ENCODE results near the gene CARMIL1. TPM values are rescaled to one million over a fixed set of nuclear protein-coding genes. Genes with fewer than 3 reads are reported as not detected.

Gene CARMIL1
- total and polyA plus RNA-seq, 10 of the 15 experiments (the other 5 are each of a cell fraction or from before 2014, with no cell fraction given) = 6.4 to 18.1 (median 10.3) TPM

GRCh38 chr6:25613415-25613814 lies 334.2 kb downstream of the CARMIL1 start:
- H3K4me2 ChIP-seq (ENCODE audit: control insufficient read depth, insufficient read depth) = no peak overlapping the region
- no TSS peak for BruUV-seq (replicated peaks)
- H4K20me1 ChIP-seq (ENCODE audit: control insufficient read depth, insufficient read depth) = no peaks in the 10 kb centered on the region
- WGBS (ENCODE audit: insufficient coverage, insufficient replicate concordance, low lambda C conversion rate, missing lambda C conversion rate) = 94% methylated on average over 1 of the region's 1 CpG
- FAIRE-seq = no peak
- no peak overlapping the region for H2AFZ ChIP-seq (ENCODE audit: control insufficient read depth, low read depth, low read length)
- H3K27ac ChIP-seq (ENCODE audit: control insufficient read depth, insufficient read depth) = no peak overlapping the region
- no peaks in the 10 kb centered on the region for H3K4me1 ChIP-seq (ENCODE audit: control insufficient read depth, insufficient read depth, low read length)
- intact Hi-C loops (cut with micrococcal nuclease; ENCODE audit: unreplicated experiment) = no loop called here
- no peaks in the 10 kb centered on the region for H3K9me3 ChIP-seq (replicated peaks; ENCODE audit: control insufficient read depth, insufficient read depth, low read length)
- no peaks in the 10 kb centered on the region for H3K27me3 ChIP-seq (replicated peaks in 1 of 2; ENCODE audit: control insufficient read depth in 2 of 2, insufficient read depth in 2 of 2, low read length in 1 of 2)
- TF ChIP-seq TARDBP (IDR thresholded peaks at IDR 0.05; ENCODE audit: borderline replicate concordance) (no peak), NFIC (IDR thresholded peaks at IDR 0.05; ENCODE audit: low read depth, low read length) (no peak), POLR2AphosphoS2 (IDR thresholded peaks at IDR 0.05; ENCODE audit: low read depth, low read length) (no peak), ATF2 (IDR thresholded peaks at IDR 0.05; ENCODE audit: low read length) (no peak), FOXK2 (IDR thresholded peaks at IDR 0.05) (no peak), NR2C2 (IDR thresholded peaks at IDR 0.05; ENCODE audit: borderline replicate concordance, control insufficient read depth, insufficient read length, low read depth) (no peak), SRF (IDR thresholded peaks at IDR 0.05; ENCODE audit: low read depth in 2 of 2, low read length in 2 of 2) (no peak), CBFB (IDR thresholded peaks at IDR 0.05; ENCODE audit: low read depth) (no peak), BACH1 (IDR thresholded peaks at IDR 0.05; ENCODE audit: borderline replicate concordance) (no peak), ASH2L (IDR thresholded peaks at IDR 0.05; ENCODE audit: borderline replicate concordance, low read depth) (no peak), MXI1 (IDR thresholded peaks at IDR 0.05; ENCODE audit: low read depth, low read length) (no peak), RFX5 (IDR thresholded peaks at IDR 0.05; ENCODE audit: low read depth, low read length) (no peak)
- TF ChIP-seq, protein P1, sequence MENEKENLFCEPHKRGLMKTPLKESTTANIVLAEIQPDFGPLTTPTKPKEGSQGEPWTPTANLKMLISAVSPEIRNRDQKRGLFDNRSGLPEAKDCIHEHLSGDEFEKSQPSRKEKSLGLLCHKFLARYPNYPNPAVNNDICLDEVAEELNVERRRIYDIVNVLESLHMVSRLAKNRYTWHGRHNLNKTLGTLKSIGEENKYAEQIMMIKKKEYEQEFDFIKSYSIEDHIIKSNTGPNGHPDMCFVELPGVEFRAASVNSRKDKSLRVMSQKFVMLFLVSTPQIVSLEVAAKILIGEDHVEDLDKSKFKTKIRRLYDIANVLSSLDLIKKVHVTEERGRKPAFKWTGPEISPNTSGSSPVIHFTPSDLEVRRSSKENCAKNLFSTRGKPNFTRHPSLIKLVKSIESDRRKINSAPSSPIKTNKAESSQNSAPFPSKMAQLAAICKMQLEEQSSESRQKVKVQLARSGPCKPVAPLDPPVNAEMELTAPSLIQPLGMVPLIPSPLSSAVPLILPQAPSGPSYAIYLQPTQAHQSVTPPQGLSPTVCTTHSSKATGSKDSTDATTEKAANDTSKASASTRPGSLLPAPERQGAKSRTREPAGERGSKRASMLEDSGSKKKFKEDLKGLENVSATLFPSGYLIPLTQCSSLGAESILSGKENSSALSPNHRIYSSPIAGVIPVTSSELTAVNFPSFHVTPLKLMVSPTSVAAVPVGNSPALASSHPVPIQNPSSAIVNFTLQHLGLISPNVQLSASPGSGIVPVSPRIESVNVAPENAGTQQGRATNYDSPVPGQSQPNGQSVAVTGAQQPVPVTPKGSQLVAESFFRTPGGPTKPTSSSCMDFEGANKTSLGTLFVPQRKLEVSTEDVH (IDR thresholded peaks at IDR 0.05; ENCODE audit: low read depth, partially characterized antibody) = no peak
- TF ChIP-seq, protein P2, sequence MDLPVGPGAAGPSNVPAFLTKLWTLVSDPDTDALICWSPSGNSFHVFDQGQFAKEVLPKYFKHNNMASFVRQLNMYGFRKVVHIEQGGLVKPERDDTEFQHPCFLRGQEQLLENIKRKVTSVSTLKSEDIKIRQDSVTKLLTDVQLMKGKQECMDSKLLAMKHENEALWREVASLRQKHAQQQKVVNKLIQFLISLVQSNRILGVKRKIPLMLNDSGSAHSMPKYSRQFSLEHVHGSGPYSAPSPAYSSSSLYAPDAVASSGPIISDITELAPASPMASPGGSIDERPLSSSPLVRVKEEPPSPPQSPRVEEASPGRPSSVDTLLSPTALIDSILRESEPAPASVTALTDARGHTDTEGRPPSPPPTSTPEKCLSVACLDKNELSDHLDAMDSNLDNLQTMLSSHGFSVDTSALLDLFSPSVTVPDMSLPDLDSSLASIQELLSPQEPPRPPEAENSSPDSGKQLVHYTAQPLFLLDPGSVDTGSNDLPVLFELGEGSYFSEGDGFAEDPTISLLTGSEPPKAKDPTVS (IDR thresholded peaks at IDR 0.05; ENCODE audit: low read depth, low read length) = no peak
- H3K79me2 ChIP-seq (ENCODE audit: control insufficient read depth, insufficient read depth, low read length) = no peaks in the 10 kb centered on the region
- RAD21 ChIA-PET (ENCODE audit: unreplicated experiment) = no interaction called here
- no peak overlapping the region for H3K4me3 ChIP-seq
- no peak for DNase-seq (ENCODE audit: low read depth, low spot score)
- POLR2A ChIA-PET = no interaction called here
- no peaks in the 10 kb centered on the region for H3K36me3 ChIP-seq (ENCODE audit: control insufficient read depth in 2 of 2, insufficient read depth in 2 of 2, low read length in 1 of 2)
- no peak for ATAC-seq
- in situ Hi-C loops (cut with MboI) = no loop called here
- CTCF ChIA-PET = interaction anchor here (0.7 to 1.4 kb wide), 3 partner anchors 105 to 226 kb away, joined by 3 read pairs; no protein-coding TSS in a partner anchor
- SMC1A ChIA-PET (ENCODE audit: uncharacterized antibody, unreplicated experiment) = interaction anchor here (1.0 to 1.8 kb wide), 3 partner anchors 12 to 348 kb away, joined by 3 to 4 read pairs (median 3); no protein-coding TSS in a partner anchor
- H3K9ac ChIP-seq (ENCODE audit: control insufficient read depth, insufficient read depth, low read length) = no peak overlapping the region
